ENCODE data around the gene PKN3.

DNA sequence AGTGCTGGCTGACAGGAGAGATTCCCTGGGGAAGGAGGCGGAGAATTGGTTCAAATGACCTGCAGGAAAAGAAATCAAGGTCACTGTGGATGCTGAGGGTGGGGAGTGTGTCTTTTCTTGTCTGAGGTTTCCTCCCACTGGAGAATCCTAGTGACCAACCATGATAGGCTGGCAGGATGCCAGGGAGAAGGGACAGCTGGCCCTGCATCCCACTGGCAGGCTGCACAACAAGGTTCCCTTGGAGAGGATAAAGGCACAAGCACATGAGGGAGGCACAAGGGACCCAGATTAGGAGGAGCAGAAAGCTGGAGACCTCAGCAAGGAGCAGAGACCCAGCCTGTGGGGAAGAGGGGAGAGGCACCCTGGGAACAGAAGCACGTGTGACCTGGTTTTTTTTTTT, 33.1 kb downstream of the PKN3 start:
- TF ChIP-seq, protein P1, sequence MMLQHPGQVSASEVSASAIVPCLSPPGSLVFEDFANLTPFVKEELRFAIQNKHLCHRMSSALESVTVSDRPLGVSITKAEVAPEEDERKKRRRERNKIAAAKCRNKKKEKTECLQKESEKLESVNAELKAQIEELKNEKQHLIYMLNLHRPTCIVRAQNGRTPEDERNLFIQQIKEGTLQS (IDR thresholded peaks at IDR 0.05), result no peak
- TF ChIP-seq, protein P1 (CRISPR knock-in tag; conservative IDR thresholded peaks at IDR 0.05), result no peak
- TF ChIP-seq SMARCA4 (IDR thresholded peaks at IDR 0.05) (no peak), ASH1L (IDR thresholded peaks at IDR 0.05; ENCODE audit: borderline replicate concordance, low read depth, partially characterized antibody) (no peak), EP300 (IDR thresholded peaks at IDR 0.05; ENCODE audit: low read length) (no peak)
- TF ChIP-seq, protein P2, sequence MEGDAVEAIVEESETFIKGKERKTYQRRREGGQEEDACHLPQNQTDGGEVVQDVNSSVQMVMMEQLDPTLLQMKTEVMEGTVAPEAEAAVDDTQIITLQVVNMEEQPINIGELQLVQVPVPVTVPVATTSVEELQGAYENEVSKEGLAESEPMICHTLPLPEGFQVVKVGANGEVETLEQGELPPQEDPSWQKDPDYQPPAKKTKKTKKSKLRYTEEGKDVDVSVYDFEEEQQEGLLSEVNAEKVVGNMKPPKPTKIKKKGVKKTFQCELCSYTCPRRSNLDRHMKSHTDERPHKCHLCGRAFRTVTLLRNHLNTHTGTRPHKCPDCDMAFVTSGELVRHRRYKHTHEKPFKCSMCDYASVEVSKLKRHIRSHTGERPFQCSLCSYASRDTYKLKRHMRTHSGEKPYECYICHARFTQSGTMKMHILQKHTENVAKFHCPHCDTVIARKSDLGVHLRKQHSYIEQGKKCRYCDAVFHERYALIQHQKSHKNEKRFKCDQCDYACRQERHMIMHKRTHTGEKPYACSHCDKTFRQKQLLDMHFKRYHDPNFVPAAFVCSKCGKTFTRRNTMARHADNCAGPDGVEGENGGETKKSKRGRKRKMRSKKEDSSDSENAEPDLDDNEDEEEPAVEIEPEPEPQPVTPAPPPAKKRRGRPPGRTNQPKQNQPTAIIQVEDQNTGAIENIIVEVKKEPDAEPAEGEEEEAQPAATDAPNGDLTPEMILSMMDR (IDR thresholded peaks at IDR 0.05 in 2 of 3, conservative IDR thresholded peaks at IDR 0.05 in 1 of 3; ENCODE audit: insufficient read depth in 2 of 3, low read depth in 1 of 3, low read length in 3 of 3), result no peak

All from K562 (cell line).